OCI-LY1 (cell line): Measurements from ENCODE around the gene WDR62.

ENCODE experiments used
- H2AFZ ChIP-seq: fragments of 200-600 bp; sonication (generic), shearing (Covaris generic); 2 replicates; pipeline ENCODE4 v1.6.0; 2014; ENCODE audit warnings: antibody characterized with exemption, mild to moderate bottlenecking, low read length
- H3F3A ChIP-seq: fragments of 200-600 bp; sonication (generic), shearing (Covaris generic); 2 replicates; pipeline ENCODE4 v1.6.0; 2014; ENCODE audit warnings: mild to moderate bottlenecking, antibody characterized with exemption, low read length, moderate library complexity; ENCODE audit not compliant: insufficient read depth
- H3K27ac ChIP-seq: fragments of 200-600 bp; sonication (generic); 2 replicates; pipeline ENCODE4 v1.5.1; 2014; ENCODE audit warnings: low read length, mixed run types, mild to moderate bottlenecking, low read depth; ENCODE audit not compliant: poor library complexity, severe bottlenecking
- H3K27me3 ChIP-seq: fragments of 200-600 bp; sonication (generic); 2 replicates; pipeline ENCODE4 v1.6.0; 2014; ENCODE audit warnings: antibody characterized with exemption, mild to moderate bottlenecking, low read length, moderate library complexity; ENCODE audit not compliant: insufficient read depth
- H3K36me3 ChIP-seq: fragments of 200-600 bp; sonication (generic); 2 replicates; pipeline ENCODE4 v1.6.1; 2014; ENCODE audit warnings: mild to moderate bottlenecking, antibody characterized with exemption, low read length, moderate library complexity, mixed read lengths; ENCODE audit not compliant: insufficient read depth
- H3K4me1 ChIP-seq: fragments of 200-600 bp; sonication (generic); 2 replicates; pipeline ENCODE4 v1.5.1; 2014; ENCODE audit warnings: mild to moderate bottlenecking, low read length, moderate library complexity; ENCODE audit not compliant: insufficient read depth, severe bottlenecking
- H3K4me2 ChIP-seq: fragments of 200-600 bp; sonication (generic), shearing (Covaris generic); 2 replicates; pipeline ENCODE4 v1.6.1; 2014; ENCODE audit warnings: low read length
- H3K4me3 ChIP-seq: fragments of 200-600 bp; sonication (generic); 2 replicates; pipeline ENCODE4 v1.5.1; 2014; ENCODE audit warnings: low read length, low read depth, mild to moderate bottlenecking, mixed read lengths; ENCODE audit not compliant: poor library complexity, severe bottlenecking
- H3K79me2 ChIP-seq: fragments of 200-600 bp; shearing (Covaris generic); 2 replicates; pipeline ENCODE4 v1.6.1; 2016; ENCODE audit warnings: mixed run types, low read length, mixed read lengths; ENCODE audit not compliant: insufficient read depth
- H3K9ac ChIP-seq: fragments of 200-600 bp; sonication (generic), shearing (Covaris generic); 2 replicates; pipeline ENCODE4 v1.6.1; 2014; ENCODE audit warnings: mild to moderate bottlenecking, low read length, mixed read lengths
- H3K9me2 ChIP-seq: fragments of 200-600 bp; sonication (generic), shearing (Covaris generic); 2 replicates; pipeline ENCODE4 v1.6.1; 2014; ENCODE audit warnings: low read depth, mild to moderate bottlenecking, low read length, mixed read lengths
- H3K9me3 ChIP-seq: fragments of 200-600 bp; shearing (Covaris generic); 2 replicates; pipeline ENCODE4 v1.6.1; 2014; ENCODE audit warnings: low read length, mixed read lengths
- H4K20me1 ChIP-seq: fragments of 200-600 bp; sonication (generic), shearing (Covaris generic); 2 replicates; pipeline ENCODE4 v1.6.0; 2016; ENCODE audit warnings: mild to moderate bottlenecking, low read length; ENCODE audit not compliant: insufficient read depth
- EZH2 ChIP-seq: fragments of 200-600 bp; sonication (generic), shearing (Covaris generic); IDR thresholded peaks from 2 replicates; pipeline ENCODE4 v1.8.0; 2017; ENCODE audit warnings: borderline replicate concordance, mixed run types, mild to moderate bottlenecking, antibody characterized with exemption, low read length, moderate library complexity, mixed read lengths
- TF ChIP-seq, protein P1 (sequence below): fragments of 200-600 bp; sonication (generic), shearing (Covaris generic); IDR thresholded peaks from 2 replicates; pipeline ENCODE4 v1.5.1; 2017; ENCODE audit warnings: mild to moderate bottlenecking, antibody characterized with exemption, low read length, moderate library complexity, mixed read lengths

WDR62 gene

DNA sequence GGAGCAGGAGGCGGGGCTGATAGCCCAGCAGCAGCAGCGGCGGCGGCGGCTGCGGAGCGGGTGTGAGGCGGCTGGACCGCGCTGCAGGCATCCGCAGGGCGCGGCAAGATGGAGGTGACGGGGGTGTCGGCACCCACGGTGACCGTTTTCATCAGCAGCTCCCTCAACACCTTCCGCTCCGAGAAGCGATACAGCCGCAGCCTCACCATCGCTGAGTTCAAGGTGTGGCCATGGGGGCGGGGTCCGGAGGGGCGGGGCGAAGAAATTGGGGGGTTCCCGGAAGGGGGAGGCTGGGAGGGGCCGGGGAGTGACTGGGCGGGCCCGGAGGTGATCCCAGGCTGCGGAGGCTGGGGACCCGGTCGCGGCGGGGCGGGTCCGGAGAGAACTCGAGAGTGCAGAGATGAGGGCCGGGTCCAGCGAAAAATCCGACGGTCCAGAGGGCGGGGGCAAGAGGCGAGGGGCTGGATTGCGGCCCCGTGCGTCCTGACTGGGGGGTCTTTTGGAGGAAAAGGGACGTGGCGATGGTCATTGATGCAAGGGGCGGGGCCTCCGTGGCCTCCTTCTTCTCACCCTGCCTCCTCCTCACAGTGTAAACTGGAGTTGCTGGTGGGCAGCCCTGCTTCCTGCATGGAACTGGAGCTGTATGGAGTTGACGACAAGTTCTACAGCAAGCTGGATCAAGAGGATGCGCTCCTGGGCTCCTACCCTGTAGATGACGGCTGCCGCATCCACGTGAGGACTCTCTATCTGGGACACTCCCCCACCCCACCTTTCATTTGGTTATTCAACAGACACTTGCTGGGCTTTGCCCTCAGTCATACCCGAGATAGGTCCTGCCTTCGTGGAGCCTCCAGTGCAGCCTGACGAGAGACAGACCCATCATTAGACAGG, 61.0 kb downstream of the WDR62 start, which contains the start of gene TBCB:
Gene TBCB, plus strand, starts transcription at position 16 of the 891 bp plus-strand sequence. Its CDS starts 93 bp downstream, at position 109.
- TF ChIP-seq, protein P1, sequence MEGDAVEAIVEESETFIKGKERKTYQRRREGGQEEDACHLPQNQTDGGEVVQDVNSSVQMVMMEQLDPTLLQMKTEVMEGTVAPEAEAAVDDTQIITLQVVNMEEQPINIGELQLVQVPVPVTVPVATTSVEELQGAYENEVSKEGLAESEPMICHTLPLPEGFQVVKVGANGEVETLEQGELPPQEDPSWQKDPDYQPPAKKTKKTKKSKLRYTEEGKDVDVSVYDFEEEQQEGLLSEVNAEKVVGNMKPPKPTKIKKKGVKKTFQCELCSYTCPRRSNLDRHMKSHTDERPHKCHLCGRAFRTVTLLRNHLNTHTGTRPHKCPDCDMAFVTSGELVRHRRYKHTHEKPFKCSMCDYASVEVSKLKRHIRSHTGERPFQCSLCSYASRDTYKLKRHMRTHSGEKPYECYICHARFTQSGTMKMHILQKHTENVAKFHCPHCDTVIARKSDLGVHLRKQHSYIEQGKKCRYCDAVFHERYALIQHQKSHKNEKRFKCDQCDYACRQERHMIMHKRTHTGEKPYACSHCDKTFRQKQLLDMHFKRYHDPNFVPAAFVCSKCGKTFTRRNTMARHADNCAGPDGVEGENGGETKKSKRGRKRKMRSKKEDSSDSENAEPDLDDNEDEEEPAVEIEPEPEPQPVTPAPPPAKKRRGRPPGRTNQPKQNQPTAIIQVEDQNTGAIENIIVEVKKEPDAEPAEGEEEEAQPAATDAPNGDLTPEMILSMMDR, result no peak
- TF ChIP-seq EZH2, result no peak
- no peaks in the 10 kb centered on the region for H3K79me2 ChIP-seq
- no peaks in the 10 kb centered on the region for H4K20me1 ChIP-seq
- no peak within 1 kb of the TSS for H2AFZ ChIP-seq
- H3K4me2 ChIP-seq, result peak within 1 kb of the TSS; percentile 79
- H3F3A ChIP-seq, result no peaks in the 10 kb centered on the region
- peak within 1 kb of the TSS; percentile 72 for H3K27ac ChIP-seq
- peaks cover 37% of the 10 kb centered on the region for H3K36me3 ChIP-seq
- no peaks in the 10 kb centered on the region for H3K9me3 ChIP-seq
- H3K4me1 ChIP-seq, result peaks cover 24% of the 10 kb centered on the region
- H3K4me3 ChIP-seq, result peak within 1 kb of the TSS; percentile 96
- no peaks in the 10 kb centered on the region for H3K9me2 ChIP-seq
- peak within 1 kb of the TSS; percentile 97 for H3K9ac ChIP-seq
- H3K27me3 ChIP-seq, result no peaks in the 10 kb centered on the region

DNA sequence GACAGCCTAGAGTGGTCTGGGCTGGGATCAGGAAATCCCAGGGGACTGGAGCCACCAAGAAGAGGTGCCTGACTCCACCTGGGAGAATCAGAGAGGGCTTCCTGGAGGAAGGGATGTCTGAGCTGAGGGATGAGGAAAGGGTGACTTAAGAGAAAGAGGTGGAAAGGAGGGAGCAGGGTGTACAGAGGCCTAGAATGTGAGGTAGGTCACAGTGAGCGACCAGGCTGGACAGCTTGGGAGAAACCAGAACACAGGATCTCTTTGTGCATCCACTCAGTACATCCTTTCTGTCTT, 61.6 kb downstream of the WDR62 start:
- no peak overlapping the region for H2AFZ ChIP-seq
- TF ChIP-seq, protein P1, result no peak
- TF ChIP-seq EZH2, result no peak
- peaks cover 37% of the 10 kb centered on the region for H3K36me3 ChIP-seq
- H3K27ac ChIP-seq, result peak overlapping the region; percentile 37
- H3K9me3 ChIP-seq, result no peaks in the 10 kb centered on the region
- no peaks in the 10 kb centered on the region for H3F3A ChIP-seq
- H3K9ac ChIP-seq, result peak overlapping the region; percentile 69
- no peaks in the 10 kb centered on the region for H3K79me2 ChIP-seq
- H3K9me2 ChIP-seq, result no peaks in the 10 kb centered on the region
- H4K20me1 ChIP-seq, result no peaks in the 10 kb centered on the region
- H3K4me2 ChIP-seq, result peak overlapping the region; percentile 79
- H3K4me1 ChIP-seq, result peaks cover 24% of the 10 kb centered on the region
- no peaks in the 10 kb centered on the region for H3K27me3 ChIP-seq
- H3K4me3 ChIP-seq, result peak overlapping the region; percentile 96

DNA sequence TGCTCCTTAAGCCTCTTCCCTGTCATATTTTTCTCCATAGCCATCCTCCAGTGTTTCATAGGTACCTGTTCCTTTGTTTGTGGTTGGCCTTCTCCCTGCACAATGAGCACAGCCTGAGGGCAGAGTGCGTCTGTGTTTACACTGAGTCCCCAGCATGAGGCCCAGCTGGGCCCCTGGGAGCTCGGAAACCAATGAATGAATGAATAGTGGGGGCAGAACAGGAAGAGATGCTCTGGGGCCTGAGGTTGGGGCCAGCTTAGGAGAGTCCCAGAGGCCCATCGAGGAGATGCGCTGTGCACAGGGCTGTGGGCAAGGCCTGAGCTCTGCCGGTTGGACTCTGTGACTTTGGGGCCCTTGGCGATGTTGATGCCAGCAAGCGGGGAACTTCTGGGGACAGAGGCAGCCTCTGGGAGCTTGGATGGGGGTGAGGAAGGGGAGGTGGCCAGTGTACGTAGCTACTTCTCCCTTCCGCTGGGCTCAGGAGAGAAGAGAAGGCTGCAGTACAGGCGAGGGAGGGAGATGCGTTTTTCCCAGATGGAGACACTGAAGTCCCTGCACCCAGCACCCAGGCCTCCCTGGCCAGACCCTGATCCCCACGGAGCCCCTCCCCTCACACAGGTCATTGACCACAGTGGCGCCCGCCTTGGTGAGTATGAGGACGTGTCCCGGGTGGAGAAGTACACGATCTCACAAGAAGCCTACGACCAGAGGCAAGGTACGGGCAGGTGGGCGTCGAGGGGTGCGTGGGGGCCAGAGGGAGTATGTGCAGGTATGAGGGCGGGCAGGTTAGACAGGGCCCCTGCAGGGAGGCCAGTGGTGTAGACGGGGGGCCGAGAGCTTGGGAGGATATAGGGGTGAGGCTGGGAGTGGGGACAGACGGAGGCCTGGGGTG, 65.6 kb downstream of the WDR62 start:
- Histone ChIP-seq H3K9ac (no peak overlapping the region), H3K79me2 (no peaks in the 10 kb centered on the region), H3K27ac (no peak overlapping the region), H3K4me1 (peaks cover 13% of the 10 kb centered on the region), H3K27me3 (no peaks in the 10 kb centered on the region), H3K4me2 (no peak overlapping the region), H3F3A (no peaks in the 10 kb centered on the region), H3K9me3 (no peaks in the 10 kb centered on the region), H3K4me3 (no peak overlapping the region), H4K20me1 (no peaks in the 10 kb centered on the region), H3K9me2 (no peaks in the 10 kb centered on the region), H2AFZ (no peak overlapping the region), H3K36me3 (peaks cover 41% of the 10 kb centered on the region)
- no peak for TF ChIP-seq EZH2
- TF ChIP-seq, protein P1, result no peak
